Measurements from ENCODE around the gene STEAP1B.

The STEAP1B gene

GRCh38 chr7:22476824-22477223, 23.2 kb downstream of the STEAP1B start:
- H3K4me3 ChIP-seq (ENCODE audit: control insufficient read depth in 1 of 7, extremely low read depth in 1 of 7, insufficient read depth in 4 of 7, low read depth in 2 of 7, low read length in 6 of 7) = no peak overlapping the region
- ChIA-PET POLR2A (no interaction called here), CTCF (interaction anchor here (1.6 kb wide), 1 partner anchor 367 kb away, joined by 4 read pairs; no protein-coding TSS in a partner anchor)
- peak in 1 of 3 donors; percentile 27 for DNase-seq
- H3K36me3 ChIP-seq (ENCODE audit: control insufficient read depth in 4 of 4, insufficient read depth in 4 of 4, low read length in 3 of 4) = no peaks in the 10 kb centered on the region
- no peak overlapping the region for H3K27ac ChIP-seq (ENCODE audit: insufficient read depth in 1 of 2, low read depth in 1 of 2, low read length in 2 of 2, poor library complexity in 1 of 2, severe bottlenecking in 2 of 2)
- H3K27me3 ChIP-seq (replicated peaks in 2 of 5; ENCODE audit: control insufficient read depth in 4 of 5, insufficient read depth in 5 of 5, low read length in 4 of 5) = no peaks in the 10 kb centered on the region
- peaks cover 0 to 5% (median 0%) of the 10 kb centered on the region in 5 experiments for H3K9me3 ChIP-seq (ENCODE audit: control extremely low read depth in 1 of 5, control insufficient read depth in 4 of 5, insufficient read depth in 2 of 5, low read depth in 1 of 5, low read length in 4 of 5)
- WGBS (ENCODE audit: insufficient coverage) = 93% methylated on average over 6 of the region's 6 CpGs
- peaks cover 0 to 4% (median 3%) of the 10 kb centered on the region in 4 experiments for H3K4me1 ChIP-seq (ENCODE audit: control extremely low read depth in 1 of 4, control insufficient read depth in 4 of 4, insufficient read depth in 4 of 4, low read length in 3 of 4)

- WGBS (ENCODE audit: insufficient coverage) = 89% methylated on average over 2 of the region's 2 CpGs
- POLR2A ChIA-PET = no interaction called here
- CTCF ChIA-PET = interaction anchor here (0.9 to 1.3 kb wide), 3 partner anchors 29 to 392 kb away, joined by 3 to 4 read pairs (median 4); no protein-coding TSS in a partner anchor
- no peak for DNase-seq
- no peak overlapping the region for H3K4me3 ChIP-seq (ENCODE audit: control insufficient read depth in 1 of 7, extremely low read depth in 1 of 7, insufficient read depth in 4 of 7, low read depth in 2 of 7, low read length in 6 of 7)
- H3K27ac ChIP-seq (ENCODE audit: insufficient read depth in 1 of 2, low read depth in 1 of 2, low read length in 2 of 2, poor library complexity in 1 of 2, severe bottlenecking in 2 of 2) = no peak overlapping the region
- no peaks in the 10 kb centered on the region for H3K36me3 ChIP-seq (ENCODE audit: control insufficient read depth in 4 of 4, insufficient read depth in 4 of 4, low read length in 3 of 4)
- peaks cover 0 to 5% (median 0%) of the 10 kb centered on the region in 5 experiments for H3K9me3 ChIP-seq (ENCODE audit: control extremely low read depth in 1 of 5, control insufficient read depth in 4 of 5, insufficient read depth in 2 of 5, low read depth in 1 of 5, low read length in 4 of 5)
- no peaks in the 10 kb centered on the region for H3K4me1 ChIP-seq (ENCODE audit: control extremely low read depth in 1 of 4, control insufficient read depth in 4 of 4, insufficient read depth in 4 of 4, low read length in 3 of 4)
- H3K27me3 ChIP-seq (replicated peaks in 2 of 5; ENCODE audit: control insufficient read depth in 4 of 5, insufficient read depth in 5 of 5, low read length in 4 of 5) = no peaks in the 10 kb centered on the region
These were observed 25.3 kb downstream of the STEAP1B start for GRCh38 chr7:22474645-22475044.

GRCh38 chr7:22470981-22471380, 29.0 kb downstream of the STEAP1B start:
- Histone ChIP-seq H3K27ac (ENCODE audit: insufficient read depth in 1 of 2, low read depth in 1 of 2, low read length in 2 of 2, poor library complexity in 1 of 2, severe bottlenecking in 2 of 2) (no peak overlapping the region), H3K9me3 (ENCODE audit: control extremely low read depth in 1 of 5, control insufficient read depth in 4 of 5, insufficient read depth in 2 of 5, low read depth in 1 of 5, low read length in 4 of 5) (peaks cover 0 to 2% (median 0%) of the 10 kb centered on the region in 5 experiments), H3K4me1 (ENCODE audit: control extremely low read depth in 1 of 4, control insufficient read depth in 4 of 4, insufficient read depth in 4 of 4, low read length in 3 of 4) (no peaks in the 10 kb centered on the region), H3K27me3 (replicated peaks in 2 of 5; ENCODE audit: control insufficient read depth in 4 of 5, insufficient read depth in 5 of 5, low read length in 4 of 5) (no peaks in the 10 kb centered on the region), H3K4me3 (ENCODE audit: control insufficient read depth in 1 of 7, extremely low read depth in 1 of 7, insufficient read depth in 4 of 7, low read depth in 2 of 7, low read length in 6 of 7) (no peak overlapping the region), H3K36me3 (ENCODE audit: control insufficient read depth in 4 of 4, insufficient read depth in 4 of 4, low read length in 3 of 4) (no peaks in the 10 kb centered on the region)
- POLR2A ChIA-PET = no interaction called here
- no peak for DNase-seq
- WGBS (ENCODE audit: insufficient coverage) = 93% methylated on average over 8 of the region's 10 CpGs
- CTCF ChIA-PET = interaction anchor here (1.2 kb wide), 1 partner anchor 11 kb away, joined by 3 read pairs; no protein-coding TSS in a partner anchor

GRCh38 chr7:22469371-22470143, 30.4 kb downstream of the STEAP1B start:
- 89% methylated on average over 1 of the region's 3 CpGs for WGBS (ENCODE audit: insufficient coverage)
- H3K27ac ChIP-seq (ENCODE audit: insufficient read depth in 1 of 2, low read depth in 1 of 2, low read length in 2 of 2, poor library complexity in 1 of 2, severe bottlenecking in 2 of 2) = no peak overlapping the region
- no peaks in the 10 kb centered on the region for H3K27me3 ChIP-seq (replicated peaks in 2 of 5; ENCODE audit: control insufficient read depth in 4 of 5, insufficient read depth in 5 of 5, low read length in 4 of 5)
- no peaks in the 10 kb centered on the region for H3K4me1 ChIP-seq (ENCODE audit: control extremely low read depth in 1 of 4, control insufficient read depth in 4 of 4, insufficient read depth in 4 of 4, low read length in 3 of 4)
- no peaks in the 10 kb centered on the region for H3K9me3 ChIP-seq (ENCODE audit: control extremely low read depth in 1 of 5, control insufficient read depth in 4 of 5, insufficient read depth in 2 of 5, low read depth in 1 of 5, low read length in 4 of 5)
- H3K4me3 ChIP-seq (ENCODE audit: control insufficient read depth in 1 of 7, extremely low read depth in 1 of 7, insufficient read depth in 4 of 7, low read depth in 2 of 7, low read length in 6 of 7) = no peak overlapping the region
- ChIA-PET CTCF (interaction anchor here (1.4 kb wide), 1 partner anchor 11 kb away, joined by 3 read pairs; no protein-coding TSS in a partner anchor), POLR2A (no interaction called here)
- no peaks in the 10 kb centered on the region for H3K36me3 ChIP-seq (ENCODE audit: control insufficient read depth in 4 of 4, insufficient read depth in 4 of 4, low read length in 3 of 4)
- no peak for DNase-seq

GRCh38 chr7:22468609-22469008, 31.4 kb downstream of the STEAP1B start:
- Histone ChIP-seq H3K9me3 (ENCODE audit: control extremely low read depth in 1 of 5, control insufficient read depth in 4 of 5, insufficient read depth in 2 of 5, low read depth in 1 of 5, low read length in 4 of 5) (no peaks in the 10 kb centered on the region), H3K4me1 (ENCODE audit: control extremely low read depth in 1 of 4, control insufficient read depth in 4 of 4, insufficient read depth in 4 of 4, low read length in 3 of 4) (no peaks in the 10 kb centered on the region), H3K4me3 (ENCODE audit: control insufficient read depth in 1 of 7, extremely low read depth in 1 of 7, insufficient read depth in 4 of 7, low read depth in 2 of 7, low read length in 6 of 7) (no peak overlapping the region), H3K27ac (ENCODE audit: insufficient read depth in 1 of 2, low read depth in 1 of 2, low read length in 2 of 2, poor library complexity in 1 of 2, severe bottlenecking in 2 of 2) (no peak overlapping the region), H3K36me3 (ENCODE audit: control insufficient read depth in 4 of 4, insufficient read depth in 4 of 4, low read length in 3 of 4) (no peaks in the 10 kb centered on the region), H3K27me3 (replicated peaks in 2 of 5; ENCODE audit: control insufficient read depth in 4 of 5, insufficient read depth in 5 of 5, low read length in 4 of 5) (no peaks in the 10 kb centered on the region)
- ChIA-PET CTCF (interaction anchor here (1.2 kb wide), 1 partner anchor 12 kb away, joined by 4 read pairs; no protein-coding TSS in a partner anchor), POLR2A (no interaction called here)
- DNase-seq = no peak
- no CpG with 5 or more reads among the region's 3 CpGs for WGBS (ENCODE audit: insufficient coverage)

- POLR2A ChIA-PET = no interaction called here
- CTCF ChIA-PET = no interaction called here
- Histone ChIP-seq H3K4me1 (ENCODE audit: control extremely low read depth in 1 of 4, control insufficient read depth in 4 of 4, insufficient read depth in 4 of 4, low read length in 3 of 4) (no peaks in the 10 kb centered on the region), H3K4me3 (ENCODE audit: control insufficient read depth in 1 of 7, extremely low read depth in 1 of 7, insufficient read depth in 4 of 7, low read depth in 2 of 7, low read length in 6 of 7) (no peak overlapping the region), H3K27me3 (replicated peaks in 2 of 5; ENCODE audit: control insufficient read depth in 4 of 5, insufficient read depth in 5 of 5, low read length in 4 of 5) (no peaks in the 10 kb centered on the region), H3K27ac (ENCODE audit: insufficient read depth in 1 of 2, low read depth in 1 of 2, low read length in 2 of 2, poor library complexity in 1 of 2, severe bottlenecking in 2 of 2) (no peak overlapping the region), H3K9me3 (ENCODE audit: control extremely low read depth in 1 of 5, control insufficient read depth in 4 of 5, insufficient read depth in 2 of 5, low read depth in 1 of 5, low read length in 4 of 5) (no peaks in the 10 kb centered on the region), H3K36me3 (ENCODE audit: control insufficient read depth in 4 of 4, insufficient read depth in 4 of 4, low read length in 3 of 4) (no peaks in the 10 kb centered on the region)
- WGBS (ENCODE audit: insufficient coverage) = 96% methylated on average over 3 of the region's 4 CpGs
- no peak for DNase-seq
These were observed 35.7 kb downstream of the STEAP1B start for GRCh38 chr7:22464299-22464698.

GRCh38 chr7:22460363-22460988, 39.5 kb downstream of the STEAP1B start:
- H3K4me3 ChIP-seq (ENCODE audit: control insufficient read depth in 1 of 7, extremely low read depth in 1 of 7, insufficient read depth in 4 of 7, low read depth in 2 of 7, low read length in 6 of 7) = no peak overlapping the region
- no peaks in the 10 kb centered on the region for H3K4me1 ChIP-seq (ENCODE audit: control extremely low read depth in 1 of 4, control insufficient read depth in 4 of 4, insufficient read depth in 4 of 4, low read length in 3 of 4)
- no peaks in the 10 kb centered on the region for H3K9me3 ChIP-seq (ENCODE audit: control extremely low read depth in 1 of 5, control insufficient read depth in 4 of 5, insufficient read depth in 2 of 5, low read depth in 1 of 5, low read length in 4 of 5)
- no peak overlapping the region for H3K27ac ChIP-seq (ENCODE audit: insufficient read depth in 1 of 2, low read depth in 1 of 2, low read length in 2 of 2, poor library complexity in 1 of 2, severe bottlenecking in 2 of 2)
- ChIA-PET CTCF (interaction anchor here (0.7 to 2.2 kb wide), 5 partner anchors 11 to 350 kb away, joined by 3 to 11 read pairs (median 3); no protein-coding TSS in a partner anchor), POLR2A (no interaction called here)
- no peaks in the 10 kb centered on the region for H3K36me3 ChIP-seq (ENCODE audit: control insufficient read depth in 4 of 4, insufficient read depth in 4 of 4, low read length in 3 of 4)
- 70% methylated on average over 2 of the region's 5 CpGs for WGBS (ENCODE audit: insufficient coverage)
- no peak for DNase-seq
- no peaks in the 10 kb centered on the region for H3K27me3 ChIP-seq (replicated peaks in 2 of 5; ENCODE audit: control insufficient read depth in 4 of 5, insufficient read depth in 5 of 5, low read length in 4 of 5)
